HL-60 (cell line): ENCODE measurements around the gene RUNDC1.

Source experiments
- POLR2AphosphoS5 ChIP-seq: IDR thresholded peaks from 2 replicates; pipeline ENCODE4 v1.6.1; 2012; ENCODE audit warnings: low read depth
- TF ChIP-seq, protein P1 (sequence below): IDR thresholded peaks from one replicate; pipeline ENCODE4 v1.5.1; 2011; ENCODE audit warnings: low read length, control low read depth, inconsistent platforms; ENCODE audit not compliant: insufficient read depth

GRCh38 chr17:43034894-43035293 is 54.5 kb downstream of the RUNDC1 start:
- TF ChIP-seq POLR2AphosphoS5: no peak
- TF ChIP-seq, protein P1, sequence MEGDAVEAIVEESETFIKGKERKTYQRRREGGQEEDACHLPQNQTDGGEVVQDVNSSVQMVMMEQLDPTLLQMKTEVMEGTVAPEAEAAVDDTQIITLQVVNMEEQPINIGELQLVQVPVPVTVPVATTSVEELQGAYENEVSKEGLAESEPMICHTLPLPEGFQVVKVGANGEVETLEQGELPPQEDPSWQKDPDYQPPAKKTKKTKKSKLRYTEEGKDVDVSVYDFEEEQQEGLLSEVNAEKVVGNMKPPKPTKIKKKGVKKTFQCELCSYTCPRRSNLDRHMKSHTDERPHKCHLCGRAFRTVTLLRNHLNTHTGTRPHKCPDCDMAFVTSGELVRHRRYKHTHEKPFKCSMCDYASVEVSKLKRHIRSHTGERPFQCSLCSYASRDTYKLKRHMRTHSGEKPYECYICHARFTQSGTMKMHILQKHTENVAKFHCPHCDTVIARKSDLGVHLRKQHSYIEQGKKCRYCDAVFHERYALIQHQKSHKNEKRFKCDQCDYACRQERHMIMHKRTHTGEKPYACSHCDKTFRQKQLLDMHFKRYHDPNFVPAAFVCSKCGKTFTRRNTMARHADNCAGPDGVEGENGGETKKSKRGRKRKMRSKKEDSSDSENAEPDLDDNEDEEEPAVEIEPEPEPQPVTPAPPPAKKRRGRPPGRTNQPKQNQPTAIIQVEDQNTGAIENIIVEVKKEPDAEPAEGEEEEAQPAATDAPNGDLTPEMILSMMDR: no peak
